ENCODE data around the gene ABTB2. TPM values are rescaled to one million over a fixed set of nuclear protein-coding genes. Genes with fewer than 3 reads are reported as not detected.

ABTB2 gene
- total and polyA plus RNA-seq, 2 of the 8 experiments (the other 6 are each of a cell fraction or from before 2014, with no cell fraction given), result 7.7 to 10.2 TPM

GRCh38 chr11:34308913-34309585, 48.8 kb downstream of the ABTB2 start:
- Histone ChIP-seq H3K36me3 (ENCODE audit: control insufficient read depth in 2 of 4, insufficient read depth in 4 of 4, low read length in 3 of 4) (no peaks in the 10 kb centered on the region), H3K4me3 (ENCODE audit: extremely low read depth in 1 of 4, insufficient read depth in 2 of 4, low read depth in 3 of 4, low read length in 4 of 4) (no peak overlapping the region), H4K20me1 (replicated peaks in 1 of 2; ENCODE audit: control insufficient read depth in 1 of 2, insufficient read depth in 2 of 2, low read length in 2 of 2) (no peaks in the 10 kb centered on the region), H4K8ac (ENCODE audit: extremely low read depth, insufficient read depth, low read length) (no peak overlapping the region), H3K14ac (ENCODE audit: insufficient read length) (no peak overlapping the region), H3K23me2 (ENCODE audit: low read depth, low read length) (no peaks in the 10 kb centered on the region), H3K79me1 (ENCODE audit: low read depth, low read length) (no peaks in the 10 kb centered on the region), H4K5ac (ENCODE audit: insufficient read length, low read depth, low read length) (no peak overlapping the region), H3K9ac (replicated peaks in 1 of 4; ENCODE audit: extremely low read depth in 1 of 4, low read depth in 3 of 4, low read length in 3 of 4) (no peak overlapping the region), H2AFZ (ENCODE audit: low read length) (no peak overlapping the region), H2BK20ac (ENCODE audit: low read length) (no peak overlapping the region), H3K4me1 (replicated peaks in 1 of 4; ENCODE audit: control insufficient read depth in 3 of 4, insufficient read depth in 4 of 4, low read length in 3 of 4) (peaks cover 2 to 14% (median 7%) of the 10 kb centered on the region in 4 experiments; a peak in 6 of 7 replicates), H3K27ac (ENCODE audit: low read depth, low read length) (no peak overlapping the region), H2BK120ac (replicated peaks; ENCODE audit: low read depth, low read length) (no peak overlapping the region), H3K9me3 (ENCODE audit: insufficient read depth in 2 of 2, low read depth in 1 of 2, low read length in 1 of 2) (no peaks in the 10 kb centered on the region), H2AK5ac (ENCODE audit: low read depth, low read length) (no peak overlapping the region), H3K4ac (replicated peaks; ENCODE audit: insufficient read length, low read depth, low read length) (no peak overlapping the region), H3K23ac (ENCODE audit: insufficient read length) (peak overlapping the region; percentile 15), H3K4me2 (ENCODE audit: insufficient read depth in 1 of 2, low read depth in 2 of 2, low read length in 2 of 2) (no peak overlapping the region), H3K27me3 (replicated peaks in 1 of 4; ENCODE audit: control insufficient read depth in 3 of 4, extremely low read depth in 1 of 4, insufficient read depth in 3 of 4, low read length in 3 of 4) (no peaks in the 10 kb centered on the region), H4K91ac (replicated peaks; ENCODE audit: insufficient read length, low read length) (no peak overlapping the region), H3K18ac (ENCODE audit: extremely low read depth, low read length) (no peak overlapping the region), H3K56ac (replicated peaks; ENCODE audit: insufficient read length, low read depth, low read length) (no peak overlapping the region), H2BK5ac (ENCODE audit: low read depth, low read length) (no peak overlapping the region), H2BK15ac (ENCODE audit: low read length) (no peak overlapping the region), H2BK12ac (ENCODE audit: low read depth, low read length) (no peak overlapping the region), H3K79me2 (ENCODE audit: control insufficient read depth in 1 of 2, insufficient read depth in 2 of 2, low read length in 2 of 2) (no peaks in the 10 kb centered on the region)
- no peak for DNase-seq (ENCODE audit: low read depth in 1 of 2, low spot score in 2 of 2)
- ChIA-PET POLR2A (ENCODE audit: partially characterized antibody) (no interaction called here), CTCF (ENCODE audit: partially characterized antibody) (interaction anchor here (0.7 to 1.6 kb wide), 5 partner anchors 9 to 135 kb away, joined by 3 to 5 read pairs (median 3); no protein-coding TSS in a partner anchor)
- no peak for FAIRE-seq
- 90% methylated on average over 8 of the region's 8 CpGs; no CpG with 5 or more reads in 1 of the 2 experiments for WGBS, 2 experiments (ENCODE audit: extremely low coverage in 1 of 2, insufficient coverage in 1 of 2, insufficient read length in 1 of 2, insufficient replicate concordance in 2 of 2, low coverage in 1 of 2, low lambda C conversion rate in 2 of 2, missing lambda C conversion rate in 1 of 2)
- TF ChIP-seq TCF12 (IDR thresholded peaks at IDR 0.05; ENCODE audit: low read depth, low read length), result no peak
- no peak for TF ChIP-seq SP1 (IDR thresholded peaks at IDR 0.05; ENCODE audit: low read depth, low read length)
- no peak for TF ChIP-seq GABPA (IDR thresholded peaks at IDR 0.05; ENCODE audit: borderline replicate concordance, insufficient read depth, low read length)
- no peak for TF ChIP-seq MAX (IDR thresholded peaks at IDR 0.05)
